ENCODE data around the gene SPSB4.
"Not testable (repeated sequence)": the region's sequence is repeated elsewhere in the genome, so short reads cannot be mapped to it uniquely, and the experiment has no call there.

SPSB4 gene

GRCh38 chr3:141109751-141110150 is 58.6 kb downstream of the SPSB4 start:
- no peak overlapping the region for H3K4me3 ChIP-seq (ENCODE audit: severe bottlenecking)
- no peak for ATAC-seq (ENCODE audit: low read depth)
- no peaks in the 10 kb centered on the region for H3K27me3 ChIP-seq (ENCODE audit: insufficient read depth, poor library complexity, severe bottlenecking)
- H3K36me3 ChIP-seq (ENCODE audit: low read depth), result no peaks in the 10 kb centered on the region
- no peaks in the 10 kb centered on the region for H3K4me1 ChIP-seq (ENCODE audit: insufficient read depth, poor library complexity, severe bottlenecking)
- H3K9me3 ChIP-seq (ENCODE audit: severe bottlenecking), result no peaks in the 10 kb centered on the region
- no peak for TF ChIP-seq CTCF (IDR thresholded peaks at IDR 0.05; ENCODE audit: poor library complexity, severe bottlenecking)
- DNase-seq (ENCODE audit: low spot score), result no peak
- H3K27ac ChIP-seq (ENCODE audit: poor library complexity, severe bottlenecking), result no peak overlapping the region

GRCh38 chr3:141110322-141110721 is 59.2 kb downstream of the SPSB4 start:
- H3K4me3 ChIP-seq (ENCODE audit: severe bottlenecking), result no peak overlapping the region
- ATAC-seq (ENCODE audit: low read depth) (no peak), DNase-seq (ENCODE audit: low spot score) (no peak)
- no peaks in the 10 kb centered on the region for H3K36me3 ChIP-seq (ENCODE audit: low read depth)
- no peaks in the 10 kb centered on the region for H3K27me3 ChIP-seq (ENCODE audit: insufficient read depth, poor library complexity, severe bottlenecking)
- no peak for TF ChIP-seq CTCF (IDR thresholded peaks at IDR 0.05; ENCODE audit: poor library complexity, severe bottlenecking)
- no peaks in the 10 kb centered on the region for H3K9me3 ChIP-seq (ENCODE audit: severe bottlenecking)
- no peak overlapping the region for H3K27ac ChIP-seq (ENCODE audit: poor library complexity, severe bottlenecking)
- no peaks in the 10 kb centered on the region for H3K4me1 ChIP-seq (ENCODE audit: insufficient read depth, poor library complexity, severe bottlenecking)

GRCh38 chr3:141111364-141112155 is 60.4 kb downstream of the SPSB4 start:
- Histone ChIP-seq H3K36me3 (ENCODE audit: low read depth) (no peaks in the 10 kb centered on the region), H3K4me3 (ENCODE audit: severe bottlenecking) (no peak overlapping the region), H3K27me3 (ENCODE audit: insufficient read depth, poor library complexity, severe bottlenecking) (no peaks in the 10 kb centered on the region), H3K9me3 (ENCODE audit: severe bottlenecking) (no peaks in the 10 kb centered on the region), H3K4me1 (ENCODE audit: insufficient read depth, poor library complexity, severe bottlenecking) (no peaks in the 10 kb centered on the region), H3K27ac (ENCODE audit: poor library complexity, severe bottlenecking) (no peak overlapping the region)
- DNase-seq (ENCODE audit: low spot score), result no peak
- no peak for ATAC-seq (ENCODE audit: low read depth)
- no peak for TF ChIP-seq CTCF (IDR thresholded peaks at IDR 0.05; ENCODE audit: poor library complexity, severe bottlenecking)

GRCh38 chr3:141112686-141113297 is 61.6 kb downstream of the SPSB4 start:
- ATAC-seq (ENCODE audit: low read depth), result no peak
- Histone ChIP-seq H3K27me3 (ENCODE audit: insufficient read depth, poor library complexity, severe bottlenecking) (no peaks in the 10 kb centered on the region), H3K9me3 (ENCODE audit: severe bottlenecking) (no peaks in the 10 kb centered on the region), H3K4me1 (ENCODE audit: insufficient read depth, poor library complexity, severe bottlenecking) (no peaks in the 10 kb centered on the region), H3K36me3 (ENCODE audit: low read depth) (no peaks in the 10 kb centered on the region), H3K27ac (ENCODE audit: poor library complexity, severe bottlenecking) (no peak overlapping the region), H3K4me3 (ENCODE audit: severe bottlenecking) (no peak overlapping the region)
- TF ChIP-seq CTCF (IDR thresholded peaks at IDR 0.05; ENCODE audit: poor library complexity, severe bottlenecking), result no peak
- DNase-seq (ENCODE audit: low spot score), result no peak

- ATAC-seq (ENCODE audit: low read depth); DNase-seq (ENCODE audit: low spot score); H3K27me3 ChIP-seq (ENCODE audit: insufficient read depth, poor library complexity, severe bottlenecking): not testable (repeated sequence)
These were observed 62.5 kb downstream of the SPSB4 start for GRCh38 chr3:141113680-141114079.

More at GRCh38 chr3:141113680-141114079, 62.5 kb downstream of the SPSB4 start:
- H3K4me3 ChIP-seq (ENCODE audit: severe bottlenecking); H3K36me3 ChIP-seq (ENCODE audit: low read depth); H3K4me1 ChIP-seq (ENCODE audit: insufficient read depth, poor library complexity, severe bottlenecking); H3K27ac ChIP-seq (ENCODE audit: poor library complexity, severe bottlenecking); H3K9me3 ChIP-seq (ENCODE audit: severe bottlenecking): not testable (repeated sequence)

Measured in RWPE2 (cell line).